HG02852 (cell line): ENCODE data around the gene CAPZB.
A peak's percentile ranks its signal among the peaks of the same experiment; 100 is the strongest.
"Not testable (repeated sequence)": the region's sequence is repeated elsewhere in the genome, so short reads cannot be mapped to it uniquely, and the experiment has no call there.

Experiments used
- ATAC-seq: cut with Tn5 transposase; IDR thresholded peaks from one replicate; pipeline ENCODE4 v1.9.1; 2021; ENCODE audit warnings: mild to moderate bottlenecking, moderate library complexity; ENCODE audit not compliant: unreplicated experiment

Gene CAPZB

DNA sequence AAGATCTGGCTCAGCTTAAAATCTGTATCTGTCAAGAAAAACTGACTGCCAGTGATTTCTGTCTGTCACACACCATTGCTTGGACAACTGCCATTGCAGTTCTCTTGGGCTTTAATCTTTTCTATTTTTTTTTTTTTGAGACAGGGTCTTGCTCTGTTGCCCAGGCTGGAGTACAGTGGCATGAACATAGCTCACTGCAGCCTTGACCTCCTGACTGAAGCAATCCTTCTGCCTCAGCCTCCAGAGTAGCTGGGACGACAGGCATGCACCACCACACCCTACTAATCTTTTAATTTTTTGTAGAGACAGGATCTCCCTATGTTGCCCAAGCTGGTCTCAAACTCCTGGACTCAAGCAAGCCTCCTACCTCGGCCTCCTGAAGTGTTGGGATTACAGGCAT, 14.5 kb upstream of the CAPZB start:
- ATAC-seq = not testable (repeated sequence)

DNA sequence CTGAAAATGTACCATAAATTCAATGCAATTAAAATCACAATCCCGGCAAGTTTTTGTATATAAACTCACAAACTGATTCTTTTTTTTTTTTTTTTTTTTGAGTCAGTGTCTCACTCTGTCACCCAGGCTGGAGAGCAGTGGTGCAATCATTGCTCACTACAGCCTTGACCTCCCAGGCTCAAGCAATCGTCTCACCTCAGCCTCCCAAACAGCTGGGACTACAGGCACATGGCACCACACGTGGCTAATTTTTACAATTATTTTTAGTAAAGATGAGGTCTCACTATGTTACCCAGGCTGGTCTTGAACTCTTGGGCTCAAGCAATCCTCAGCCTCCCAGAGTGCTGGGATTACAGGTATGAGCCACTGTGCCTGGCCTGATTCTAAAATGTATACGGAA, 12.1 kb upstream of the CAPZB start:
- ATAC-seq = not testable (repeated sequence)

DNA sequence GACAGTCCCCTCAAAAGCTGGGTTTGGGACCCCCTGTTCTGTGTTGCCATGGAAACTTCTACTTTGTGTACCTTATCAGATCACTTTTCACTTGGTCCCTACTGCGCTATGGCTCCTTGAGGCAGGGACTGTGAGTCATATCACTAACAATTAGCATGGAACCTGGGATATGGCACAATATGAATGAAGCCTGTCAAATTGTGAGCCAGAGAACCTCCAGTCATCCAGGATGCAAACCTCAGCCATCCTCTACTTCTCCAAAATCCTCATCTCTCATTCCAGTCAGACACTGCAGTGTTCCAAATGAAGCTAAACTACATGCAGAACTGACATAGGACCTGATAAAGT, 11.2 kb upstream of the CAPZB start:
- ATAC-seq = no peak

DNA sequence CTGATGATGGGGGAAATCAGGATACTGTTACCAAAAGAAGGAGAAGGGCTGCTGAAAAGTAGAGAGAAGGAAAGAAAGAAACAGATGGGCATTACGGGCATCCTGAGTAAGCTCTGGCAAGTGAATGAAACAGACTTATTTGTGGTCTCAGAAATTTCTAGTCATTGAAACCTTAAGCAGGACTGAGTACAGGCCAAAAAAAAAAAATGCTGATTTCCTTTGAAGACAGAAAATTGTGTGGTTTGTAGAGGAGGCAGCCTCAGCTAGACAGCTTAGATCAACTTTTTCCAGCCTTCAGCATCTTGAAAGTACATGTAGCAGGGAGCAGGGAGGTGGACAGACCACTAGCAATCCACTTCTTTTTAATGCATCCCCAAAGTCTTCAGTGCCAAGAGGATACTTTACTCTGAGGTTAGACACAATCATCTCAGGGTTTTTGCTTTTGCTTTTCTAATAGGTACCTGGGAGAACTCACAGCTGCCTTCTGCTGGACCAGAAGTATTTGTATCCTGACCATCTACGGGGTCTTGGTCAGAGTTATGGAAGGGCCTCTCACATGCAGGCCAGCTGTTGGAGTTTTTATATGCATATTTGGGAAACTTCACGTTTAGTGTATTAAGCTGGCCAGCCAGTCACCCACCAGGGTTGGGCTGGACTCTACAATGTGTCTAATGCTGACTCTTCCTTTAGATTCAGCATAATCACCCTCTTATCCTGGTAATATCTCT, 10.6 kb upstream of the CAPZB start:
- ATAC-seq = no peak

DNA sequence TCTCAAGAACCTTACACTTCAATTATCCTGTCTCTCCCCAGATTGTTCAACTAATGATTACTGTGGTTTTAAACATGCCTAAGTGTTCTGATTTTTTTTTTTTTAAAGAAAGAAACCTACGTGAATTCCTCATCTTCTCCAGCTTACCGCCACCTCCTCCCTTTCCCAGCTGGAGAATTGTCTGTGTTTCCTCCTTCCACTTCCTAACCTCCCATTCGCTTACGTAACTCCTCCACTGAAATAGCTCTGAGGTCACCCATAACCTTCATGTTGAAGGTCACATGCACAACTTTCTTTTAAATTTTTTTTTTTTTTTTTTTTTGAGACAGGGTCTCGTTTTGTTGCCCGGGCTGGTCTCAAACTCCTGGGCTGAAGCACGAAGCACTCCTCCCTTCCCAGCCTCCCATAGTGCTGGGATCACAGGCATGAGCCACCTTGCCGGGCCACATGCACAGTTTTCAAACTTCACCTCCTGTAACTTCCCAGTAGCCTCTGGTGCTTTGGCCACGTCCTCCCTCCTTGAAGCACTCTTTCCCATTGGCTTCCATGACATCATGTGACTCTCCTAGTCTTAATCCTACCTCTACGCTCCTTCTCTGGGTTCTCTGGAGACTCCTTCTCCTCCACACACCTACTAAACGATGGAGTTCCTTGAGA, 9.8 kb upstream of the CAPZB start:
- ATAC-seq = no peak

DNA sequence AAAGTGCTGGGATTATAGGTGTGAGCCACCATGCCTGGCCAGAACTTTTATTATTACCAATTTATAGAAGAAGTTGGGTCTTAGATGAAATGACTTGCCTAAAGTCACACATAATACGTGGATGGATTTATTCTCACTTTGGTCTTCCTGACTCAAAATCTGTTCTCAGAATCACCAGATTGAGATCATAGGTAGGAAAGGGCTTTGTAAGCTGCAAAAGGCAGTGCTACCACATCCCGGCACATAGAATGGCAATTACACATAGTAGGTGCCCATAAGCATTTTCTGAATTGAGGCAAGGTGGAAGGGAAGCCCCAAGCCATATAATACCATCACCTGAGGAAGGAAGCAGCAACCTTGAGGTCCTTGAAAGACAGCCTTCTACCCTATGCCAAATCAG, 8.2 kb upstream of the CAPZB start:
- no peak for ATAC-seq

DNA sequence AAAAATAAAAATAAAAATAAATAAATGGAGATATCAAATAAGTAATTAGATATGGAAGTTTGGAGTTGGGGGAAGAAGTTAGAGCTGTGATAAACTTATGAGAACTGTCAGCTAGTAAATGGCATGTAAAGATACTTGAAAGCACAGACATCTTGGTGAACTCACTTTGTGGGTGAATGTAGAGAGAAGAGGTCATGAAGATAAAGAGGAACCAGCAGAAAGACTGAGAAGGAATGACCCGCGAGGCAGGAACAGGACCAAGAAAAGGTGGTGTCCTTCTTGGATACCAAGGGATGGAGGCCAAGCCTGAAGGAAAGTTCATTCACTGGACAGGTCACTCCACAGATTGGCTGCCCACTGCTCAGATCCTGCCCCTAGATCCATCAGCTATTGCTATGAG, 4.7 kb upstream of the CAPZB start:
- ATAC-seq = no peak

DNA sequence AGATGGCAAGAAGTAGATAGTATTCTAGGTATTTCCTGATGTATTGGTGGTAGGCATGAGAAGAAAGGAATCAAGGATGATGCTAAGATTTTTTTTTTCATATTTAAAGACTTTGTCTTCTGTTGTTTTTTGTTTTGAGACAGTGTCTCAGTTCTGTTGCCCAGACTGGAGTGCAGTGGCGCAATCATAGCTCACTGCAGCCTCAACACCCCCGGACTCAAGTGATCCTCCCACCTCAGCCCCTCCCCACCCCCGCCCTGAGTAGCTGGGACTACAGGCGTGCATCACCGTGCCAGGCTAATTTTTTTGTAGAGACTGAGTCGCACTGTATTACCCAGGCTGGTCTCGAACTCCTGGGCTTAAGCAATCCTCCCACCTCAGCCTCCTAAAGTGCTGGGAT, 2.8 kb upstream of the CAPZB start:
- no peak for ATAC-seq

DNA sequence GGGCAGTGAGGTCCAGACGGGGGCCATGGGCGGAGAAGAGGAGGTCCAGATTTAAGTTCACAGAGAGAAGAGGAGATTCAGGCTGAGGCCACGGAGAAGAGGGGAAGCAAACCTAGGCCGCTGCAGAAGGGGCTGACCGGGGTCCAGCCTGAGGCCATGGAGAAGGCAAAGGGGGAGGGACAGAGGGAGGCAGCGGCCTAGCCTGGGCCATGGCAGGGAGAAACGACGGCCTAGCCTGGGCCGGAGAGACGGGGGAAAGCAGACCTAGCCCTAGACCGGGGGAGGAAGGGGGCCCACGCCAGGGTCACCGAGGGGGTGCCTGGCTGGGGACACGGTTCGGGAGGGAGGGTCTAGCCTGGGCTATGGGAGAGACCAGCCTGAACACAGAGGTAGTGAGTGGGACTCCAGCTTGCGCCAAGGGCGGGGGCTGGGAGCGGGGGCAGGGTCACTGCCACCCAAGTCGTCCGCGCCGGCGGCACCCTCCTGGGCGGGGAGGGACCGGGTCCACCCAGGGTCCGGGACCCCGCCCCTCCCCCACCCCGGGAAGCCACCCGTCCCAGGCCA, 459 bp downstream of the CAPZB start:
- ATAC-seq = peak; percentile 6

DNA sequence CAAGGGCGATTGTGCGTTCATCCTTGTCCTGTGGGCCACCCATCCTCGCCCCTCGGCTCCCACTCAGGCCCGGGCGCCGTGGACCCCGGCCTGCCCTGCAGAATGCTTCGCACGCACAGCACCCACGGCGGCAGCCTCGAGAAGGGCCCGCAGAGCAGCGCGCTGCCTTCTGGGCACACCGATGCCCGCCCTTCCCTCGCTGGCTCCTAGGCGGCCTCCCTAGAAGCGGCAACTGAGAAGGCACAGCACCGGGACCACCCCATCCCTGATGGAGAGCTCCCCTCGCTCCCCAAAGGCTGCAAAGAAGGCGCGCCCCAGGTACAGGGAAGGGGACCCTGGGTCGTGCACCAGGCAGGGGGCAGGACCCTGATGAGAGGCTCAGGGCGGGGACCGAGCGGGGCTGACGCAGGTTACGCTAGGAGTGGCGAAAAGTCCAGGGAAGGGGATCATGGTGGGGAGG, 971 bp downstream of the CAPZB start:
- no peak for ATAC-seq

DNA sequence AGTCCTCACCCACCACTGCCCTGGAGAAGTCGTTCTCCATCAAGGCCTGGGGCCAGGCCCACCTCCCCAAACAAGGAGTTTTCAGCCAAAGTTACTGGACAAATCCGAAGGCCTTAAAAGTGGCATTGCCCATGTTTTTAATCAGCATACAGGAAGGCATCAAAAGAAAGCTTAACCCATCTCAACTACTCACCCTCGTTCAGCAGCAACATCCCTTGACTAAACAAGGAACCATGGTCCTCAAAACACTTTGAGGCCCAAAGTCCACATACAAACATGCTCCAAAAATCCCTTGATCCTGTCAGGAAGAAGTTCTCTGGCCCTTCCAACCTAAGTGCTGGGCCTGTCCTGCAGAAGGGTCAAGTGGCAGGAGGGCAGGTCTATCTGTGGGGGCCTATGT, 1.6 kb downstream of the CAPZB start:
- no peak for ATAC-seq

DNA sequence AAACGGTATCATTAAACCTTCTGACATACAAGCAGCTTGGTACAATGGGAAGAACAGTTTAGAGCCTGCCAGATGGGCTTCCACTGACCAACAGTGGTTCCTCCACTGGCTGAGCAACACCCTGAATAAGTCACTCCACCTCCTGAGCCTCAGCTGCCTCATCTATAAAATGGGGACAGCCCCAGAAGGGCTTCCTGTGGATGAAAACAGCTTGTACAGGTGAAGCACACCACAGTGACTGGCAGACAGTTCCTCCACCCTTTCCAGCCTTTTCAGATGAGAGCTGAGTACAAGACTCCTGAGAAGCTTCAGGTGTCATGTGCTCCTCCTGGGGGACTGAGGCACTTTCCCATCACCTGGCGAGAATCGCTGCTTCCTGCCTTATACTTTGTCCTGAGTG, 2.1 kb downstream of the CAPZB start:
- ATAC-seq = no peak

DNA sequence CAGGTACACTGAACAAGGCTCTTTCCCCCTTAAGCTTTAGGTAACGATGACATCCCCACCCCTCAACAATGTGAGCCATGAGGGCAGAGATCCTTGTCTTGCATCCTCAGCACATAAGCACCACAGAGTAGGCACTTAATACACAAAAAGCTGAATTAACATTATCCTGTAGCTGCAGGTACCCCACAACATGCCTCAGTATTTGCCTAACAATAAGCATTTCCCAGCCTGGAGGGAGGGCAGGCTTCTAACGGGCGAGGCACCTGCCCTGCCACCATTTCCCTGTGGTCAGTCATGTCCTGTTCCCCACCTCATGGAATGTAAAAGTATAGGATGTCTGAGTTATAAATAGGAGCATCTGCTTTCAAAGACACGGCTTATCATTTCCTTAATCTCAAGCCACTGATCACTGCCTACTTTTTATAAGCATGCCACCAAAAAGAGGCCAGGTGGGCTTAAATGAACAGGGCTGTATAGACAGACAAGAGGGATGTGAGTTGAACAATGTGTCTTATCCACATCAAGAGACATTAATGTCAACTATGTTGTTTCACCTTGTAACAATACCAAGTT, 3.4 kb downstream of the CAPZB start:
- no peak for ATAC-seq

DNA sequence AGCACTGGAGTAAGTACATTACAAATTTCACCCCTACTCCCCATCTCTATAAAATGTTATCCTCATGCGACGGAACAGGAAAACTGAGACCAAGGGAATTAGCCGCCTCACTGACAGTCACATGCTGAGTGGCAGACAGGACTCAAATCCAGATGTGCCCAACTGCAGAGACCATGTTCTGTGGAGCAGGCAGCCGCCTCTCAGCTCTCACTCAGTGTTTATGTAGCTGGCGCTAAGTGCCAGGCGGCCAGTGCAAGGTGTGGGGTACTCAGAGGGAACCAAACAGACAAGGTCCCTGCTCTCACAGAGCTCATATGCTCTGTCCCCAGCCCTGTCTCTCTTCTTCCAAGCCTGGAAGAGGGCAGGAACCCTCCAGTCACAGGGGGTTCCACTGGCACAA, 5.1 kb downstream of the CAPZB start:
- no peak for ATAC-seq

DNA sequence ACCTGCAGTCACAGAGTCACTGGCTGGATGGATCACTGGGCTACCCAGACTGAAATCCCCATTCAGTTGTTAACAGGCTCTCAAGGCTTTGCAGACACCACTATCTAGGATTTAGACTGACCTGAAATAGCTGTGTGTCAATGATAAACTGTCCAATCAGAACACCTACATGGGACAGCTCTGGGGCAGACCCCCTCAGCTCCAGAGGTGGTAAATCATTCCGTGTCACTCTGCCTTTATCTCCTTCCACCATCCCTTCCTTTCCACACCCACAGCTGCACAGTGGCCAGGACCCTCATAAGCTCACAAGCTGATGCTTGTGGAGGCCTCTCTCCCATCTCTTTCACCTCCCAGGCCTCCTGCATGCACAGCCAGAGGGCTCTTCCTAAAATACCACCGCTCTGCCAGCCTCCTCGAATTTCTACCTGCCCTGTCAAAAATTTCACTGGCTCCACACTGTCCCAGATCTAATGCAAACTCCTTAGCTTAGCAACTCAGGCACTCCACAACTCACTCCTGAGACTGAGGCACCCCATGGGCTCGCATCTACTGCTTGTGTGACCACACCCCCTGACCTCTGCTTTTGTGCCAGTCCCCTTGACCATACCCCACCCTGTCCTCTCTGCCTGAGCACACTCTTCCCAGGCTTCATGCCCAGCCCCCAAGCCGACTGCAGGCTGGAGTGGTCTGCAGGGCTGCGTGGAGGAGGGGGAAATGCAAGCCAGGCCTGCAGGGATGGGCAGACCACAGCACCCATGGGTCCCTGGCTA, 5.8 kb downstream of the CAPZB start:
- ATAC-seq = no peak

DNA sequence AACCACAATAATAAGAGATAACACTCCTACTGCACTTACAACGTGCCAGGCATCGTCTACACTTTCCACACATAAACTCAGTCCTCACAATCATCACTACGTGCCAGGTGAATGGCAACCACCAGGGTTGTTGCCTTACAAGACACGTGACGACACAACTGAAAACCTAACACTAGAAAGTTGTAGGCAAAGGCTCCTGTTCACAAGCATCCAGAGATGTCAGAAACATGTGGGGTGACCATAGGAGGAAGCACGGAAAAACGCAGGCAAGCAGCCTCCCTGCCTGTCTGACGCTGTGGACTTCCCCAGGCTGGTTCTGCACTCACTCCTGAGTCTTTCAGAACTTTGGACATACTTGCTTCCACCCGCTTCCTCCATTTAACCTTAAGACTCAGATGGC, 7.0 kb downstream of the CAPZB start:
- ATAC-seq = no peak

DNA sequence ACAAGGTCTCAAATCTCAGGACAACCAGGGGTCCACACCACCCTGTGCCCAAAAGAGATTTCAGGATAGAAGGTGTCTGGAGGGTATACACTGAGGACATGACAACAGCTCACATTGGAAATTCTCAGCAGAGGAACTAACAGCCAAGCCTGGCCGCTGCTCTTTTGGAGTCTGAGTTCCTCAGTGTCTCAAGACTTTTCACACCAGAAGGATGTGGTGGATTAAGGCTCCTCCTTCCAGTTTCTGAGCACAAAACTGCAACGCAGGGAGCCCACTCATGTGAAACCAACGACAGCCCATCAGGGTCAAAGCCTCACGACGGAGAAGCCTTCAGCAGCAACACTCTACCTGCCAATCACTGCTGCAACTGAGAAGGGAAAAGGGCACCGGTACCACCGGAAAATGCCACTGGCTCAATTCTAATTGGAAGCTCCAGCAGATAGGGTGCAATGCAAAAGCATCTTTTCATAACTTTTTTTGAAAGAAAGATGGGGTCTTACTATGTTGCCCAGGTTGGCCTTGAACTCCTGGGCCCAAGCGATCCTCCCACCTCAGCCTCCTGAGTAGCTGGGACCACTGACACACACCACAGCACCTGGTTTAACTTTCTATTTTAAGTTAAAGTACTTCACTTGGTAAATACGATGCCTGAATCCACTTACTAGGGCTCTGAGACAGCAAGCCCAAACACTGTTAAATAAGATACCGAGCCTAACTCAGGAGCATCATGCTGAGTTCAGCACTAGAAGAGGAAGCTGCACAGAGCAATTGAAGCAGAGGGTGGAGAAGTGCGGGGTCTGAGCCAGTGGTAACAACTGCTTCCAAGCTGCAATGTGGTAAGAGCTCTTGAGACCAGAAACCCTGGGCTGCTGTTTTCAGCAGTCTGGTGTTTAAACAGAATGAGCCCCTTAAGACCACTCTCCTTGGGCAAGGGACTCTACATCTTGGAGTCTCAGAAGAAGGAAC, 7.8 kb downstream of the CAPZB start:
- peak; percentile 49 for ATAC-seq

DNA sequence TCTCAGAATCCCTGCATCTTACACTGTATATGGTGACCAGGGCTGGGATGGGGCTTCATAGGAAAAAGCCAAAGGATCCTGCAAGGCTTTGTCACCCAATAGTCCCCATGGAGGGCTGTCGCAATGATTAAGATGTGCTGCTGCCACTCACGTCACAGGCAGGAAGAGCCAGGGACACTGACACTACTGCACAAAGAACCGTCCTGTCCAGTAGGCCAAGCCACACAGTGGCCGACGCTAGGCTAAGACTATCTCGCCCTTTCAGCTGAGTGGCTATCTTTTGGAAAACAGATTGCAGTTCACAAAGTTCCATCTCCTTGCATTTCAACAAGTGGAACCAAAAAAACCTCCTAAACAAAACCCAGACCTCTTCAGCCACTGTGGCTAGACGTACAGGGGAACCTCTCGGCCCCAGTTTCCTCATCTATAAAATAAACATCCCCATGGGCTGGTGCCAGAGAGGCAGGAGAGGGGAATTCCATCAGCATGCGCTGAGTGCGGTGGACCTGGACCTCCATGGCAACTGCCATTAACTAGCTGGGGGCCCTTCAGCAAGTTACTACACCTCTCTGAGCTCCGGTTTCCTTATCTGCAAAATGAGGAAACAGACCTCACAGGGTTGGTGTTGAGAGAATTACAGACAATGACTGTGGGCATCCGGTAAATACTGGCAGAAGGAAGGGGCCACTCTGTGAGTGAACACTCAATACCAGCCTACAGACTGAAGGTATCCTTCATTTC, 8.7 kb downstream of the CAPZB start:
- peak; percentile 39 for ATAC-seq

DNA sequence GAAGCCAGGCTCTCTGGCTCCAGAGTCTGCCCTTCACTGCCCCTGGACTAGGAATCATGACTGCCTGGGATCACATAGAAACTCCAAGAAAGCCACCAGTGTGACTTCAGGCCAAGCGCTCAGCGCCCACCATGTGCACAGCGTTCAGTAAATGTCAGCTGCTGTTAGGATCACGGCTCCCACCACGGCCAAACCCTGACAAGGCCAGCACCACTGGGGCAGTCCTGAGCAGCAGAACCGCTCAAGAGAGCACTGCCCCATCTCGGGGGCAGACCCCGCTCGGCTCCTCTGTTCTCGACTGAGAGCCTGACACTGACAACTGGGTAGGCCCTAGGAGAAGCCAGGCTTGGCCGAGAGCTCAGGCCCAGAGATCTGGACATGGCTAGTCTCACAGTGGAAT, 10.0 kb downstream of the CAPZB start:
- no peak for ATAC-seq

DNA sequence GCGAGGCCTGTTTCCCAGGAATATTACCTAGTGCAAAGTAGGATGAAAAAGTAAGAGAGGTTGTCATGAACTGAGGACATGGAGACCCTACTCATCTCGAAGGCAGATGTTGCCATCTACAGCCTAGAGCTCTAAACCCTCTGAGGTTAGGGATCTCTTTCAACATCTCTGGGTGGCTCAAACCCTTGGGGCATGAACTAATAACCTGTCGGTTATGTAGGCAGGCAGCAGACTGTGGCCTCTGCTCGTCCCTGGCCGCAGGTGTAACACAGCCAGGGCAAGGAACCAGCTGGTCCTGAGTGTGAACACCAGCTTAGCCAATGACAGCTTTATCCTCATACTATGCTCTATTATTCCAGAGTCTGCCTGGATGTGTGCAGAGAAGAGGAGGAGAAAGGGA, 13.2 kb downstream of the CAPZB start:
- ATAC-seq = no peak
